BLaER1 treated with 17β-estradiol and CSF1 and Interleukin-3, amounts not matched to agents 10 nM and 100 nM (cell line): ENCODE data around the gene RNF2.
A peak's percentile ranks its signal among the peaks of the same experiment; 100 is the strongest.

Experiments
- H3K27ac ChIP-seq, 11 experiments: shearing (Covaris generic); formaldehyde crosslinking; 2 replicates each; pipeline ENCODE4 v1.8.1; 2022
- H3K27me3 ChIP-seq, 11 experiments: shearing (Covaris generic); formaldehyde crosslinking; 2 replicates each; pipeline ENCODE4 v1.8.1; 2022
- H3K36me3 ChIP-seq, 11 experiments: shearing (Covaris generic); formaldehyde crosslinking; 2 replicates each; pipeline ENCODE4 v1.8.1; 2022
- H3K4me1 ChIP-seq, 10 experiments: shearing (Covaris generic); formaldehyde crosslinking; 2 replicates each; pipeline ENCODE4 v1.8.1; 2022
- H3K4me2 ChIP-seq, 11 experiments: shearing (Covaris generic); formaldehyde crosslinking; 2 replicates each; pipeline ENCODE4 v1.8.1; 2022
- H3K4me3 ChIP-seq, 10 experiments: shearing (Covaris generic); formaldehyde crosslinking; 2 replicates each; pipeline ENCODE4 v1.8.1; 2022
- H3K9ac ChIP-seq, 11 experiments: shearing (Covaris generic); formaldehyde crosslinking; 2 replicates each; pipeline ENCODE4 v1.8.1; 2022
- H3K9me3 ChIP-seq, 11 experiments: shearing (Covaris generic); formaldehyde crosslinking; replicated peaks in 1 of 11; 2 replicates each; pipeline ENCODE4 v1.8.1; 2022
- H4K20me1 ChIP-seq, 11 experiments: shearing (Covaris generic); formaldehyde crosslinking; 2 replicates each; pipeline ENCODE4 v1.8.1; 2022
- Cebpa-rat ChIP-seq, 11 experiments: shearing (Covaris generic); IDR thresholded peaks; 2 replicates each; pipeline ENCODE4 v1.8.1; 2022

RNF2 gene

GRCh38 chr1:185044387-185044786, 971 bp upstream of the RNF2 start:
- H3K9me3 ChIP-seq: no peaks in the 10 kb centered on the region; a peak in 1 of 22 replicates
- H3K36me3 ChIP-seq: no peaks in the 10 kb centered on the region
- H3K4me2 ChIP-seq: no peak overlapping the region
- H3K4me3 ChIP-seq: no peak overlapping the region
- TF ChIP-seq Cebpa-rat (IDR thresholded peaks at IDR 0.05): no peak
- H4K20me1 ChIP-seq: peaks cover 17 to 36% (median 31%) of the 10 kb centered on the region in 11 experiments; a peak in 20 of 22 replicates
- H3K27me3 ChIP-seq: no peaks in the 10 kb centered on the region
- peaks cover 16 to 29% (median 19%) of the 10 kb centered on the region in 10 experiments for H3K4me1 ChIP-seq
- H3K9ac ChIP-seq: no peak overlapping the region
- H3K27ac ChIP-seq: 0 out of 22 replicates have a peak overlapping the region, but pooled peaks of 1 of the 11 experiments have one; percentile 88

GRCh38 chr1:185045814-185046492, 595 bp downstream of the RNF2 start:
- peak overlapping the region; percentile 87 to 93 (median 90) for H3K27ac ChIP-seq
- TF ChIP-seq Cebpa-rat (IDR thresholded peaks at IDR 0.05): no peak
- H3K9me3 ChIP-seq: no peaks in the 10 kb centered on the region; a peak in 1 of 22 replicates
- peaks cover 17 to 45% (median 24%) of the 10 kb centered on the region in 10 experiments for H3K4me1 ChIP-seq
- peaks cover 17 to 52% (median 47%) of the 10 kb centered on the region in 11 experiments; a peak in 21 of 22 replicates for H4K20me1 ChIP-seq
- peak overlapping the region; percentile 90 to 97 (median 94) for H3K9ac ChIP-seq
- 0 out of 22 replicates have a peak, but pooled peaks cover 0 to 3% (median 0%) of the 10 kb centered on the region in 11 experiments for H3K36me3 ChIP-seq
- H3K4me3 ChIP-seq: peak overlapping the region; percentile 81 to 98 (median 94)
- H3K27me3 ChIP-seq: no peaks in the 10 kb centered on the region
- peak overlapping the region; percentile 83 to 99 (median 89) for H3K4me2 ChIP-seq

GRCh38 chr1:185046668-185047067, 1.3 kb downstream of the RNF2 start:
- TF ChIP-seq Cebpa-rat (IDR thresholded peaks at IDR 0.05): no peak
- peaks cover 17 to 58% (median 52%) of the 10 kb centered on the region in 11 experiments; a peak in 21 of 22 replicates for H4K20me1 ChIP-seq
- peak overlapping the region; percentile 90 to 97 (median 94) for H3K9ac ChIP-seq
- peak overlapping the region in 9 of 11 experiments; percentile 87 to 93 (median 90); a peak in 14 of 22 replicates for H3K27ac ChIP-seq
- no peaks in the 10 kb centered on the region for H3K27me3 ChIP-seq
- H3K4me2 ChIP-seq: peak overlapping the region; percentile 83 to 99 (median 89)
- peaks cover 17 to 51% (median 25%) of the 10 kb centered on the region in 10 experiments for H3K4me1 ChIP-seq
- peak overlapping the region; percentile 81 to 98 (median 94) for H3K4me3 ChIP-seq
- peaks cover 0 to 5% (median 0%) of the 10 kb centered on the region in 11 experiments; a peak in 3 of 22 replicates for H3K9me3 ChIP-seq
- peaks cover 0 to 10% (median 0%) of the 10 kb centered on the region in 11 experiments; a peak in 2 of 22 replicates for H3K36me3 ChIP-seq

- Histone ChIP-seq H3K4me2 (peak overlapping the region in 3 of 11 experiments; percentile 27 to 74 (median 33); a peak in 4 of 22 replicates), H3K4me3 (no peak overlapping the region), H4K20me1 (peaks cover 28 to 87% (median 77%) of the 10 kb centered on the region in 11 experiments; a peak in 21 of 22 replicates), H3K27ac (no peak overlapping the region), H3K27me3 (no peaks in the 10 kb centered on the region), H3K9me3 (peaks cover 0 to 28% (median 20%) of the 10 kb centered on the region in 11 experiments; a peak in 20 of 22 replicates), H3K4me1 (peaks cover 17 to 51% (median 25%) of the 10 kb centered on the region in 10 experiments), H3K9ac (no peak overlapping the region), H3K36me3 (peaks cover 7 to 35% (median 23%) of the 10 kb centered on the region in 11 experiments; a peak in 21 of 22 replicates)
- TF ChIP-seq Cebpa-rat (IDR thresholded peaks at IDR 0.05): no peak
These were observed 4.3 kb downstream of the RNF2 start for GRCh38 chr1:185049670-185050069.

- H4K20me1 ChIP-seq: peaks cover 28 to 97% (median 88%) of the 10 kb centered on the region in 11 experiments; a peak in 21 of 22 replicates
- no peak overlapping the region for H3K27ac ChIP-seq
- TF ChIP-seq Cebpa-rat (IDR thresholded peaks at IDR 0.05): peak in 3 of 11 experiments; percentile 21 to 83 (median 77); a peak in 7 of 22 replicates
- H3K36me3 ChIP-seq: peaks cover 8 to 44% (median 29%) of the 10 kb centered on the region in 11 experiments; a peak in 21 of 22 replicates
- no peaks in the 10 kb centered on the region for H3K27me3 ChIP-seq
- H3K4me3 ChIP-seq: no peak overlapping the region
- peaks cover 17 to 51% (median 24%) of the 10 kb centered on the region in 10 experiments for H3K4me1 ChIP-seq
- no peak overlapping the region for H3K9ac ChIP-seq
- H3K4me2 ChIP-seq: peak overlapping the region in 6 of 11 experiments; percentile 28 to 83 (median 66); a peak in 10 of 22 replicates
- H3K9me3 ChIP-seq: peaks cover 0 to 35% (median 25%) of the 10 kb centered on the region in 11 experiments; a peak in 20 of 22 replicates
These were observed 5.6 kb downstream of the RNF2 start for GRCh38 chr1:185050823-185051451.

GRCh38 chr1:185053204-185053603, 7.8 kb downstream of the RNF2 start:
- no peak for TF ChIP-seq Cebpa-rat (IDR thresholded peaks at IDR 0.05)
- peaks cover 22 to 96% (median 88%) of the 10 kb centered on the region in 11 experiments; a peak in 20 of 22 replicates for H4K20me1 ChIP-seq

GRCh38 chr1:185054365-185055060, 9.2 kb downstream of the RNF2 start:
- Histone ChIP-seq H3K4me1 (peaks cover 0 to 47% (median 26%) of the 10 kb centered on the region in 10 experiments; a peak in 15 of 20 replicates), H3K9ac (no peak overlapping the region), H3K36me3 (peaks cover 8 to 50% (median 31%) of the 10 kb centered on the region in 11 experiments; a peak in 21 of 22 replicates), H3K4me3 (peak overlapping the region in 1 of 10 experiments; percentile 34; a peak in 1 of 20 replicates), H4K20me1 (peaks cover 23 to 96% (median 78%) of the 10 kb centered on the region in 11 experiments; a peak in 19 of 22 replicates), H3K27me3 (no peaks in the 10 kb centered on the region), H3K9me3 (peaks cover 0 to 41% (median 29%) of the 10 kb centered on the region in 11 experiments; a peak in 20 of 22 replicates), H3K27ac (no peak overlapping the region), H3K4me2 (no peak overlapping the region)
- no peak for TF ChIP-seq Cebpa-rat (IDR thresholded peaks at IDR 0.05)

More at GRCh38 chr1:185053204-185053603, 7.8 kb downstream of the RNF2 start:
- Histone ChIP-seq H3K27ac (no peak overlapping the region), H3K27me3 (no peaks in the 10 kb centered on the region), H3K9ac (no peak overlapping the region), H3K4me1 (peaks cover 0 to 45% (median 17%) of the 10 kb centered on the region in 10 experiments; a peak in 15 of 20 replicates), H3K4me2 (no peak overlapping the region), H3K9me3 (peaks cover 0 to 41% (median 25%) of the 10 kb centered on the region in 11 experiments; a peak in 20 of 22 replicates), H3K36me3 (peaks cover 8 to 50% (median 31%) of the 10 kb centered on the region in 11 experiments; a peak in 21 of 22 replicates), H3K4me3 (no peak overlapping the region)
